Measurements from ENCODE around the gene PRPF38B. TPM values are rescaled to one million over a fixed set of nuclear protein-coding genes. Genes with fewer than 3 reads are reported as not detected.
A peak's percentile ranks its signal among the peaks of the same experiment; 100 is the strongest.

PRPF38B gene
- polyA plus RNA-seq, 3 donors: 65.8 to 94.9 (median 90.2) TPM

DNA sequence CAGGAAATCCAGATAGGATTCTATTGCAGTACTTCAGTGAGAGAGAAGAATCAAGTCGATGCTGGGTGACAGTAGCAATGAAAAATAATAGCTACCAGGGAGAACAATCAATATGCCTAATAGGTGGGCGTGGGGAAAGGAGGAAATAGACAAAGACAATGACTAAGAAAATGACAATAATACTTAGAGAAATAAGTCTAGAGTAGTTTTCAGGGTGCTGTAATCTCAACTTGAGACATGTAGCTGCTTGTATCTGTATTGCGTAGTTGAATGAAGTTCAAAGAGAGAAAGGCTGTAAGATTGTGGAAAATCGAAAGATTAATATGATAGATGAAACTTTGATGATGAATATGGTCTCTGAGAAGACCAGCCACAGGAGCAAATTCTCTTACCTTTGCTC is 57.0 kb downstream of the PRPF38B start:
- no peak for DNase-seq

- peak; percentile 79 for DNase-seq
Observed at GRCh38 chr1:108750476-108751181, 58.5 kb downstream of the PRPF38B start.

Other genes starting within 250 kb of the PRPF38B start
- gene NBPF6, start 242.0 kb upstream of the PRPF38B start, polyA plus RNA-seq (ENCODE audit: insufficient read length in 3 of 3): not detected
- 10 to 100 TPM; 14.4 to 16.6 (median 14.7) TPM for gene EEIG2, start 132.2 kb upstream of the PRPF38B start, polyA plus RNA-seq (ENCODE audit: insufficient read length in 3 of 3)
- gene HENMT1, start 31.2 kb upstream of the PRPF38B start, polyA plus RNA-seq (ENCODE audit: insufficient read length in 3 of 3): 10 to 100 TPM in 1 of 3 donors, 1 to 10 TPM in 2; 9.6 to 11.0 (median 9.6) TPM
- gene FNDC7, start 20.6 kb downstream of the PRPF38B start, polyA plus RNA-seq (ENCODE audit: insufficient read length in 3 of 3): not detected
- gene STXBP3, start 54.4 kb downstream of the PRPF38B start, polyA plus RNA-seq (ENCODE audit: insufficient read length in 3 of 3): 10 to 100 TPM; 53.6 to 70.9 (median 69.5) TPM
- not detected for gene AKNAD1, start 164.8 kb downstream of the PRPF38B start, polyA plus RNA-seq (ENCODE audit: insufficient read length in 3 of 3)
- gene GPSM2, start 184.7 kb downstream of the PRPF38B start, polyA plus RNA-seq (ENCODE audit: insufficient read length in 3 of 3): 10 to 100 TPM; 15.3 to 19.9 (median 16.2) TPM